MCF 10A (cell line): Measurements from ENCODE around the gene PLEK. TPM values are rescaled to one million over a fixed set of nuclear protein-coding genes. Genes with fewer than 3 reads are reported as not detected.

Source experiments
- BruUV-seq: library from RNA; stranded (reverse); fragments of 400-500 nt; replicated peaks from 2 replicates; lab custom pipeline; 2021; lab: Mats Ljungman, UMichigan
- CTCF ChIA-PET: fragments of 300-600 bp; sonication (Branson Sonifier 250); formaldehyde crosslinking; extraction: SDS; loops from one replicate; lab custom pipeline; 2021; ENCODE audit warnings: antibody characterized with exemption, inconsistent platforms; lab: Yijun Ruan, JAX
- POLR2A ChIA-PET: fragments of 300-600, 350-650 bp; sonication (Branson Sonifier 250); formaldehyde crosslinking; extraction: SDS; loops from one replicate; lab custom pipeline; 2020; ENCODE audit warnings: antibody characterized with exemption, inconsistent platforms; lab: Yijun Ruan, JAX
- DNase-seq: peaks from one replicate; pipeline ENCODE4 v3.0.0-alpha.2; 2018; ENCODE audit not compliant: unreplicated experiment
- H3K27ac Mint-ChIP-seq: one replicate; pipeline ENCODE4 v1.8.0; 2022; ENCODE audit warnings: mild to moderate bottlenecking, low read depth, mixed read lengths; ENCODE audit not compliant: unreplicated experiment
- H3K27me3 Mint-ChIP-seq: one replicate; pipeline ENCODE4 v1.8.0; 2022; ENCODE audit warnings: mixed read lengths; ENCODE audit not compliant: insufficient read depth, unreplicated experiment
- H3K36me3 Mint-ChIP-seq: one replicate; pipeline ENCODE4 v1.8.0; 2022; ENCODE audit warnings: mild to moderate bottlenecking, moderate library complexity, mixed read lengths; ENCODE audit not compliant: insufficient read depth, unreplicated experiment
- H3K4me1 Mint-ChIP-seq: one replicate; pipeline ENCODE4 v1.8.0; 2022; ENCODE audit warnings: mixed read lengths; ENCODE audit not compliant: insufficient read depth, unreplicated experiment
- H3K4me3 Mint-ChIP-seq: one replicate; pipeline ENCODE4 v1.8.0; 2022; ENCODE audit warnings: mild to moderate bottlenecking, moderate library complexity, mixed read lengths; ENCODE audit not compliant: unreplicated experiment
- H3K9me3 Mint-ChIP-seq: one replicate; pipeline ENCODE4 v1.8.0; 2022; ENCODE audit warnings: mixed read lengths; ENCODE audit not compliant: unreplicated experiment
- CTCF ChIP-seq: fragments of 200-600 bp; IDR thresholded peaks from one replicate; pipeline ENCODE4 v1.8.0; 2022; ENCODE audit warnings: antibody characterized with exemption, mild to moderate bottlenecking; ENCODE audit not compliant: unreplicated experiment
- intact Hi-C: fragments of 100-400 bp; cut with micrococcal nuclease; formaldehyde crosslinking; loops from 2 replicates; pipeline ENCODE4 v1.14.1; 2022
- total RNA-seq: library from RNA; stranded (reverse); gene quantifications from 2 replicates; pipeline ENCODE4 v1.2.3, GENCODE V29; 2022

Gene PLEK
- total RNA-seq, 1 experiment from 2014 or later: not detected

- Mint-ChIP-seq H3K27ac (no peak overlapping the region), H3K9me3 (no peaks in the 10 kb centered on the region), H3K4me3 (no peak overlapping the region), H3K4me1 (peaks cover 7% of the 10 kb centered on the region), H3K27me3 (no peaks in the 10 kb centered on the region), H3K36me3 (no peaks in the 10 kb centered on the region)
- no TSS peak for BruUV-seq
- CTCF ChIA-PET: interaction anchor here (0.5 to 1.2 kb wide), 4 partner anchors 47 to 76 kb away, joined by 3 to 7 read pairs (median 3); no protein-coding TSS in a partner anchor
- DNase-seq: no peak
- intact Hi-C loops: no loop called here
- POLR2A ChIA-PET: no interaction called here
- TF ChIP-seq CTCF: no peak
These were observed 1.0 kb downstream of the PLEK start for GRCh38 chr2:68366083-68366560.

- Mint-ChIP-seq H3K4me1 (peaks cover 13% of the 10 kb centered on the region), H3K4me3 (no peak overlapping the region), H3K27ac (no peak overlapping the region), H3K27me3 (no peaks in the 10 kb centered on the region), H3K9me3 (no peaks in the 10 kb centered on the region), H3K36me3 (no peaks in the 10 kb centered on the region)
- intact Hi-C loops: no loop called here
- TF ChIP-seq CTCF: no peak
- no TSS peak for BruUV-seq
- peak; percentile 17 for DNase-seq
- POLR2A ChIA-PET: interaction anchor here (0.7 kb wide), 1 partner anchor 110 kb away, joined by 5 read pairs; no protein-coding TSS in a partner anchor
- CTCF ChIA-PET: interaction anchor here (0.6 to 0.7 kb wide), 2 partner anchors 19 to 79 kb away, joined by 3 to 4 read pairs; no protein-coding TSS in a partner anchor
These were observed 3.0 kb downstream of the PLEK start for GRCh38 chr2:68367953-68368653.

- DNase-seq: peak; percentile 50
- BruUV-seq: no TSS peak
- CTCF ChIA-PET: interaction anchor here (0.6 to 0.7 kb wide), 2 partner anchors 20 to 180 kb away, joined by 3 read pairs; no protein-coding TSS in a partner anchor
- no peak for TF ChIP-seq CTCF
- H3K27ac Mint-ChIP-seq: no peak overlapping the region
- POLR2A ChIA-PET: interaction anchor here (0.5 to 0.7 kb wide), 2 partner anchors 109 to 130 kb away, joined by 3 to 5 read pairs; no protein-coding TSS in a partner anchor
- H3K4me1 Mint-ChIP-seq: peaks cover 13% of the 10 kb centered on the region
- H3K4me3 Mint-ChIP-seq: no peak overlapping the region
- no peaks in the 10 kb centered on the region for H3K27me3 Mint-ChIP-seq
- intact Hi-C loops: no loop called here
- H3K36me3 Mint-ChIP-seq: no peaks in the 10 kb centered on the region
- no peaks in the 10 kb centered on the region for H3K9me3 Mint-ChIP-seq
These were observed 3.7 kb downstream of the PLEK start for GRCh38 chr2:68368654-68369336.

GRCh38 chr2:68369337-68369734 lies 4.3 kb downstream of the PLEK start:
- H3K4me3 Mint-ChIP-seq: no peak overlapping the region
- ChIA-PET CTCF (interaction anchor here (0.6 kb wide), 1 partner anchor 180 kb away, joined by 3 read pairs; no protein-coding TSS in a partner anchor), POLR2A (interaction anchor here (0.5 kb wide), 1 partner anchor 130 kb away, joined by 3 read pairs; no protein-coding TSS in a partner anchor)
- no peak for TF ChIP-seq CTCF
- BruUV-seq: no TSS peak
- no peaks in the 10 kb centered on the region for H3K9me3 Mint-ChIP-seq
- H3K4me1 Mint-ChIP-seq: peaks cover 13% of the 10 kb centered on the region
- no peak for DNase-seq
- no peaks in the 10 kb centered on the region for H3K27me3 Mint-ChIP-seq
- H3K27ac Mint-ChIP-seq: no peak overlapping the region
- intact Hi-C loops: no loop called here
- no peaks in the 10 kb centered on the region for H3K36me3 Mint-ChIP-seq
